HL-60/S4 treated with phorbol 12-myristate 13-acetate at 8.2 ng/mL for 4 days and 3 days (cell line): ENCODE results near the gene EXOSC7.
"Not testable (repeated sequence)": the region's sequence is repeated elsewhere in the genome, so short reads cannot be mapped to it uniquely, and the experiment has no call there.

Experiments
- in situ Hi-C: fragments of 300-500 bp; cut with MboI; formaldehyde crosslinking; loops from 2 replicates; pipeline ENCODE4 v1.15.0; 2022; ENCODE audit warnings: low sequenced_read_pairs

The EXOSC7 gene

DNA sequence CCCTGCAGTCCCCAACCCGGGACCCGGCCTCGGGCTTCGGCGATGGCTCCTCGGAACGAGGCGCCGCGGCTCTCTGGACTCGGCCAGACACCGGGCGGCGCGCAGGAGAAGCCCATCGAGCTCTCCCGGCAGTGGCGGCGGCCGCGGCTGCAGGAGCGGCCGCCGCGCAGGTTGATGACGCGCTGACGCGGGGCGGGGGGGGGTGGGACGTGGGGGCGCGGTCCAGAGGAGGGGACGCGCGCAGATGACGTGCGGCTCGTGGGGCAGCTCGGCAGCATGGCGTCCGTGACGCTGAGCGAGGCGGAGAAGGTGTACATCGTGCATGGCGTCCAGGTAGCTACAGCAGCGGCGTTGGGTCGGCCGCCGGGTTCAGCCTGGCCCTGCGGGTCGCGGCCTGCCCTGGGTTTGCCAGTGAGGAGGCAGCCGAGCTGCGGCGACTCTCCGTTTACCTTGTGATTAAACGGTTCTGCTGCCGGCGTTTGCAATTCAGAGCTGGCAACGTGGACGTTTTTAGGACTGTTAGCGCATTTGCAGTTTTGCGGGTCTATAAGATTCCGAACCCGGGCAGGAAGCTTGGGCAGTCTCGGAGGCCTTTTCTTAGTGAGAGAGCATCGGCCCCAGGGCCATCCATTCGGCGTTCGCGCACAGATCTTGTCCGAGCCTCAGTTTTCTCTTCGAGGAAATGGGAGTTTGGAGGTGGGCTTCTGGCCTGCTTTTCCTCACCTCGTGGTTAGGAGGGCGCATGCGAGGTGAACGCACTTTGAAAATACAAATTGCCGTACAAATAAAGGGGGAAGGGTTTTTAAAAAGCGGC lies at the start of gene EXOSC7, which contains the start of gene ZDHHC3:
Gene EXOSC7, plus strand, starts transcription at position 243 of the 814 bp plus-strand sequence. Its CDS starts 34 bp downstream, at position 277.
Gene ZDHHC3, minus strand, starts transcription at position 173 of the 814 bp plus-strand sequence. CDS start 16,738 bp downstream, outside the sequence.
- in situ Hi-C loops: no loop called here

DNA sequence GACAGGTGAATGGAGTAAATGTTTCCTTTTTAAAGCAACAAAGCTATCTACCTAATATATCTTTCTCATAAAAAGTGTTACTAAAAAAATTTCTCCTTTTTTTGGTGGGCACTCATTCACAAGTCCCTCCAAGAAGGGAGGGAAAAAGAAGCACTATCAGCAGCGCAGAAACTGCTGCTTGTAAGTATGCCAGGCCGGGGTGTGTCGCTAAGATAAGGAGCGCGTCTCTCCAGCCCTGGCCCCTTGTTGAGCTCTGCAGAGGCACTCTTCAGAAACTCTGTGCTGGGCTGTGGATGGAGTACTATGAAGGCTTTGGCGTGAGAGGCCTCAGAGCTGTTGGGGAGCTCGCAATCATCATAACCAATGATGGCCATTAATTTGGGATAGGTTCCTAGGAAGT lies 49.1 kb upstream of the EXOSC7 start:
- in situ Hi-C loops: no loop called here

DNA sequence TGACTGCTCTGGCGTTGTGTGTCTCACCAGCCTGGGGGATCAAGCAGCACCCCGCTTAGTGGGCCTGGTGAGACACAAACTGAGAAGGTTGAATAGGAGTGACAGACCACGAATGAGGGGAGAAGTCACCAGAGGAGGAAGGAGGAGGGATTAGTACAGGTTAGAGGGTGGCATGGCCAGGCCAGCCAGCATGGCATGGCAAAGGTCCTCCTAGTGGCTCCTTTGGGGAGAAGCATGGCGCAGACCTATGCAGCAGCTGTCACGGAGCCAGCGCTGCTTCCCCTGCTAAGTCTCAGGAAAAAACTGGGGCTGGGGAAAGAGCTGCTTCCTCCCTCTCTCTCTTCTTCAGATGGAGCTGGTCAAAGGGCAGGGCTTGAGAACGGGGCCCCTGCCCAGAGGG lies 48.7 kb upstream of the EXOSC7 start:
- in situ Hi-C loops: no loop called here

DNA sequence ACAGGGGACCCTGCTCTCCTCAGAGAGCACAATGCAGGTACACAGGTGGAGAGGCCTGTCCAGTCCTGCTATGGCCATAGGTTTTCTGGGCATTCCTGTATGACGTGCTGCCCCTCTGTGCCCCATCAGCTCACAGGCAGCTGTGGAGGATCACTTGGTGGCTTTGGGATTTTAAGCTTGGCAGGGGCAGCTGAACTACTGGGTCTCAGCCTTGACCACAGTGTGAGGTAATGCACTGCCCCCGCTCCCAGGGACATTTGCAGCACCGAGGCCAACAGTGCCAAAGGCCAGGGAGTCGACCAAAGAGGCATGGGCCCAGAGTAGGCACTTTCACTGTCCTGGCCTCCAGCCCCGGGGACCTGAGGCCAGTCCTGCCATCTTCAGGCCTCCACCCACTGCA lies 46.3 kb upstream of the EXOSC7 start:
- in situ Hi-C loops: no loop called here

DNA sequence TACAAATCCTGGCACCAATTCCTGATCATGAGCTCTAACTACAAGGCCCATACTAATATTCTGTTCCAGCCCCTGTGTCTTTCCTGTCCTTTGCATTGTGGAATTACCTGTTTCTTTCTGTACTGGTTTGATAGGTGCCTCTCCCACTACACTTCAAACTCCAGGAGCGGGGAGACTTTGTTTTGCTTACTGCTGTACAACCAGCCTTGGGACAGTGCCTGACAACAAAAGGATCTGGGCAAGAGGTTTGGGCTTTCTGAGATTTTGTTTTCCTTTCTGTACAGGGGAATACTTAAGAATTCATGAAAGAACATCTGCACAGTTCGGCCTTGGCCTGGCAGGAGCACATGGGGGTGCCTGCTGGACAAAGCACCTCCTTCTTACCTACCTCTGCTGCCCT lies 45.1 kb upstream of the EXOSC7 start:
- in situ Hi-C loops: no loop called here

DNA sequence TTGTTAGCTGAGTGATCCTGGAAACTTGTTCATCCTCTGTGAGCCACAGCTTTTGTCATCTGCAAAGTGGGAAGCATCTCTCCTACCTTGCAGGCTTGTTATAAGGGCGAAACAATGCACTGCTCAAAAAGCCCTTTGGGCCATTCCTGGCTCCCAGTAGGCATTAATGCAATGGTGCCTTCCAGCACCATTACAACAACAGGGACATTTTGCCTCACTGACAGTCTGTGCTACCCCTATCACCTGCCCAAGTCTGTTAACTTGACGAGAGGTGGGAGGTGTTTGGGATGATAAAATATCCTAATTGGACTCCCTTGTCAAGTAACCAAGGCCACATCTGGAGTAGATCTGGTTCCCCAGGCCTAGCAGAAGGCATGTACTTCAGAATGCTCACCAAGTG lies 44.3 kb upstream of the EXOSC7 start:
- in situ Hi-C loops: no loop called here

DNA sequence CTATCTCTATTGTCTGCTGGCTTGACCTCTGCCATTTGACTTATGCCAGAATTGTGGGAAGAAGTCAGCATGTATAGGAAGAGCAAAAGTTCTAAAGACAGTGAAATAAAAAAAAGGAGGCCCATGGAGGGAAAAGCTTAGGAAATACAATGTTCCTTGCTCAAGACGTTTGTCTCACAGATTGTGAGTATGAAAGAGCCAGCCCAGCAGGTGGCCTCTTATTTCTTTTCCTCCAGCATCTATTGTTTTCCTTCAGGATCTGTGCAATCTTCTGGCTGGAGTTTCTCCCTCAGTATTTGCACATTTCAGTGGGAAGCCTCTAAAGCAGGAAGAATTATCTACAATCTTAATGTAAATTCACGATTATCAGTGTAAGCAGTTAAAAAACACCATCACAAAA lies 43.8 kb upstream of the EXOSC7 start:
- in situ Hi-C loops: no loop called here

DNA sequence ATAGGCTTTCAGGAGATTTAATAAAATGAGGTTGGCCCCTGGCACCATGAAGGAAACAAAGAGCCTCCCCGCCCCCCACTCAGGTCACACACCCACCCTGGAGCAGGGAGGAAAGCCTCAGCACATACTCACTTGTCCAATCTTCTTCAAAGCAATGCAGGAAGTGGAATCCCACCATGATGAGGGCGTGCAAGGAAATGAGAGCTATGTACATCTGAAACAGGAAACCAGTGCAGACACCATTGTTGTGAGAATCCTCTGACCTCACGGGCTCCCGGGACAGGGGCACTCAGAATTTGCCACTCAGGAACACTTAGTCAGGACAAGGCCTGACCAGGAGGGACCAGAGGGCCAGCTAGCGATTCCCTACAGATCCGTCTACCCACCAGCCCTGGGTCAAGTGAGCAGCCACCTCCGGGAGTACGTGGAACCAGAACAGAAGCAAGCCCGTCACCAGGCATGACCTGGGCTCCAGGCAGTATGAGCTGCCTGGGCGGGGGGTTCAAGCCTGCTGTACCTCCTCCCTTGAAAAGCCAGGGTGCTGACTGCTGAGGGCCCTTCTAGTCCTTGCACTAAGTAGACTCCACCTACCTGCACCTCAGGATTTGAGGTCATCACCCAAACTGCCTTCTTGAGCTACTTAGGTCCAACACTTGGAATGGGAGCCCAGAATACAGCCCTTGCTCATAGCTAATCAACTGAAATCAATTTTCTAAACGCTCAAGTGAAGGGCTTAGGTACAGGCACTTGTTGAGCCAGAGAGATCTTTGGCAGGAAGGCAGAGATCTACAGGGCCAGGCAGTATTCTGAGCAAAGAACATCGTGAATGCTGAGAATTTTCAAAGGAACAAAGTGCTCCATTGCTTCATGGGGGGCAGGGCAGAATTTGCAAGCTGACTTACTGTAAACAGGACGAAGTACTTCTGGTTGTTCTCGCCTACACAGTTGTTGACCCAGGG lies 42.8 kb upstream of the EXOSC7 start:
- in situ Hi-C loops: no loop called here

DNA sequence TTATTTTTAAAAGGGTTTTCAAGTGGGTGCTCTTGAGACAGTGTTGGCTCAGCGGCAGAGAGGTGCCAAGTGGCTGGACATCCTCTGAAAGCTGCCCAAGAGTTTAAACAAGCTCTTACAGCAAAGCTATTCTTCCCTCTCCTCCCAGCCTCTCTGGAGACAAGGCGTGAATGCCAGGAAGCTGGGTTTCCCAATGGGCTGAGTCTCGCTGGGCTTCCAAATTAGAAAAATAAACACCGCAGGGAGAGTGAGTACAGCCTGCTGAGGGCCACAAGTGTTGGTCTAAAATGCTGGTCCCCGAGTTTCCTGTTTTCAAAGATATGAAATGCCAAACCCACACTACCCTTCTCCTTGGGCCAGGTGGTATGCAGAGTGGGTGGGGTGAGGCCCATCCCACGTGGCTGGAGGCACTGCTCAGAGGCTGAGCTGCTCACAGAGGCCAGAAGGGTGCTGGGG lies 36.4 kb upstream of the EXOSC7 start:
- in situ Hi-C loops: no loop called here

DNA sequence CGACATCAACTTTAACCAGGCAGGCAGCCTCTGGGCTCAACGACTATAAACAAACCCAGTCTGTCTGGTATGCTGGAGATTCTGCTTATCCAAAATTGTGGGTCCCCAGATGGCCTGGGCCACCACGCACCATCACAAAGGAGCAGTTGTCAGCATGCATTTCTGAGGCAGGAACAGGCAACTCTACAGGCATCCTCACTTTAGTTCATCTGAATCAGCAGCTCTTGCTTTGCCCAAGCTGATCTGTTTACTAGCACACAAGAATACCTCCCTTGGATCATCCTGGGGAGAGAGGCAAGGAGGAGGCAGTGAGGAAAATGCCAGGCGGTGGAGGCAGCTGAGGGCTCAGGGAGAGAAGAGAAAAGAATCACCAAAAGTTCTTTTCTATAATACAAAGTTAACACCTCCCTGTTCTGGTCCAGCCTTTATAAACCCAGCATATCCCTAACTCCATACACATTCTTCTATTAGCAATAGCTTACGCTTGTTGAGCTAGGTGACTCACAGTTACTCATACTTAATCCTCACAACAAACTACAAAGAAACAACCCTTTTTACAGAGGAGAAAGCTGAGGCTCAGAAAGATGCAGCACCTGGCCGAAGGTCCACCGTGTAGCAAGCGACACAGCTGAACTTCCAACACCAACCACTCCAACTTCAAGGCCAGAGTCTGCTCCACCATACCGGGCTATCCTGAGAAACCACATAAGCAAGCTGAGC lies 33.7 kb upstream of the EXOSC7 start:
- in situ Hi-C loops: no loop called here

DNA sequence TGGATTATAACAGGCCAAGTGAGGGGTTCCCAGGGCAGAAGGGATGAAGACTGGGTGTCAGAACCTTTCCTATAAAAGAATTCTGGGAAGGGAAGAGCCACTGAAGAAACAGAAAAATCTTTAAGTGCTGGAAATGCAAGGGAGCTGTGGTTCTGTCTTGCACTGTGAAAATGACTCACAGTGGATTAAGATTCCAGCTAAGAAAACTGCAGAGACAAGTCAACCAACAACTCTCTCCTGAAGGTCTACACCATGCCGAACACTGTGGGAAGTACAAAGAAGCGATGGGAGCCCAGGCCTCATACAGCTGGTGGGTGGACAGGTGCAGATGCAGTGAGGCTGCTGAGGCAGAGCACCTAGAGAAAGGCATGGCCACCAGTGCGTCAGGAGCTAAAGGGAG lies 27.8 kb upstream of the EXOSC7 start:
- in situ Hi-C loops: no loop called here

DNA sequence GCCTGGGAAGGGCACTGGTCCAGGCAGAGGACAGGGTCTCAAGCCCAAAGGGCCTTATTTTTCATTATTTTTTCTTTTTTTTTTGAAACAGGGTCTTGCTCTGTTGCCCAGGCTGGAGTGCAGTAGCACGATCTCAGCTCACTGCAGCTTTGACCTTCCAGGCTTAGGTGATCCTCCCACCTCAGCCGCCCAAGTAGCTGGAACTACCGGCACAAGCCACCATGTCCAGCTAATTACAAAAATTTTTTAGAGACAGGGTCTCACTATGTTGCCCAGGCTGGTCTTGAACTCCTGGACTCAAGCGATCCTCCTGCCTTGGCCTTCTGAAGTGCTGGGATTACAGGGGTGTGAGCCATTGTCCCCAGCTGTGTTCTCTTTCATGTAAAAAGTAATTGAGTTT lies 26.3 kb upstream of the EXOSC7 start:
- in situ Hi-C loops: not testable (repeated sequence)

DNA sequence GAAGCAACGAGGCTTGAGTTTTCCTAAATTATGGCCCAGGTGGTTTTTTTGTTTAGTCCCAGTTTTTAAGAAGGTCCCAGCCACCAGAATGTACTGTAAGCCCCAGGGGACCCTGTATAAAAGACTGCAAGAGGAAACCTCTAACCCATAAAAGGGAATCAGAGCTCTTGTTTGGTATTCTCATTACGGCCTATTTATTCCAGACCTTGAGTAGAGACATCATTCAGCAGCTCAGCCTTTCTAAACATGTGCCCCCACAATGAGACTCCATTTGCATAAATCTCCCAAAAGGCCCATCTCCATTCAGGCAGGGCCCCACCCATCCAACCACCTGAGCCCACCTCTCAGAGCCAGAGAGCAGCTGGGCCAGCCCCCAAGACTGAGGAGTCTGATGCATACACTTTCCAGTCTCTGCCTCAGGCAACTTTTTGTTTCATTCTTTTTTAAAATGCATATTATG lies 25.7 kb upstream of the EXOSC7 start:
- in situ Hi-C loops: no loop called here

DNA sequence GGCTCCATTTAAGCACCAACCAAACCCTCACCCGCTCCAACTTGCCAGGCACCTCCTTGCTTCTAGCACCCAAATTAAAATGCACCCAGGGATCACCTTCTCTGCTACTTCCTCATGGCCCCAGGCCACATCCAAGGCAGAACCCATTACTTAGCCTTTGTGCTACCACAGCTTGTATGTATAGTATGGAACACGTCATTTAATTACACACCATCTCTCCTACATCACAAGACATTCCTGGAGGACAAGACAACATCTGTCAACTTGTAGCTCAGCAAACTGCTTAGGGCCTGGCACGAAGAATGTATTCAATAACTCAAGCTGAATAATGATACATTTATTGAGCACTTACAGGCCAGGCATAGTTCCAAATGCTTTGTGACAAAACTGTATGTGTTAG lies 23.4 kb upstream of the EXOSC7 start:
- in situ Hi-C loops: no loop called here

DNA sequence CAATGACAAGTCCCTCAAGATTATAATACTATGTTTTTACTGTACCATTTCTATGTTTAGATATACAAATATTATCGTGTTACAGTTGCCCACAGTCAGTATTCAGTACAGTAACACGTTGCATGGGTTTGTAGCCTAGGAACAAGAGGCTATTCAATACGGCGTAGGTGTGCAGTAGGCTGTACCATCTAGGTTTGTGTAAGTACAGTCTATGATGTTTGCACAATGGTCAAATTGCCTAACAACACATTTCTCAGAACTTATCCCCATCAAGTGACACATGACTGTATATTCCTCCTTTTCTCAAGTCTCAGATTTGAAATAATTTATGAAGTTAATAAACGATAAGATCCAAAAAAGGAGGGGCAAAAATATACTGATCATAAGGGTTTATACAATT lies 21.7 kb upstream of the EXOSC7 start:
- in situ Hi-C loops: no loop called here

DNA sequence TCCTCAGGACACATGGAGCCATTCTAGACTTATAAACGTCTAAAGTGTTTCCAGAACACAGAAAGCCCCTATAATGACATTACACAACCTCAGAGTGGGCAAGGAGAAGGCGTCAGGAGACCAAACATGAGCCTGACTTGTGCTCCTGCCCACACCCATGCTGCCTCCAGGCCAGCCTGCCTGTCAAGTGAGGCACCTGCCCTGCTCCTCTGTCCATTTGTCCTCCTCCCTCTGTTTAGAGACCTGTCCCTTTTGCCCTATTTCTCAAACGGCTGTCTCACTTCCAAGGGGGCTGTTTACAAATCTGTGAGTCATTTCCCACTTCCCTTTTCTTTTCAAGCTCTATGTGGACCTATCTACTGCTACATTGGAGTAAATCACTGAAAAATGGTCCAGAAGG lies 21.1 kb upstream of the EXOSC7 start:
- in situ Hi-C loops: no loop called here

DNA sequence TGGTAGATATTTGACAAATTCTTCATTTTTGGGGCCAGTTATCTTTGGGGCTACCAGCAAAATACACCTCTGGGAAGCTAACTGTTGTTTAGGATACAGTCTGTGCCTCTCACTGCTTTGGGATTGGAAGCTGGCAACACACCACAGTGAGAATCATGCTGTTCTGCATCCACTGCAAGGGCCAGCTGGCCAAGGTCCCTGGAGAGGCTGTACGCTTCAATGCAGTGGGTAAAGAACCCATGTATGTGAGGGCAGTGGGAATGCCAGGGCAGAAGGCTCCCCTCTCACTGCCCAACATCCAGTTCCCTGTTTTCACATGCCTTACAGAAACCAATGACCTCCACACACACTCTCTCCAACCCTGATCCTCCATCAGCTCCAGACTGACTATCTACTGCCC lies 20.1 kb upstream of the EXOSC7 start:
- in situ Hi-C loops: no loop called here

DNA sequence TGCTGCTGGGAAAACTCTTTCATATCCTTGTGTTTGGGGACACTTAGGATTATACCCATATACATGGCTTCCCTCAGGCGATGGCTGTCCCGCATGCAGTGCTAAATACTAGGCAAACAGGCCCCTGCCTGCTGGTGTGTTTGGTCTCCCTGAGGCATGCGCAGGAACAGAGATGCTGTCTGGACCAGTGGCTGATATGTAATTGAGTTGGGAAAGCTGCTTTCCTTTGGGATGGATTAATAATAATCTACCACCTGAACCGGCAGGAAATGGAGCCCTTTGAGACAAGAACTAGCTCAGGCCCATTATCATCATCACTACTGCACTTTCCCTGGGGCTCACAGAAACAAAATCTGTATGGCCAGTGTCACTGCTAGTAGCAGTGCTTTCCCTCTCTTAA lies 18.1 kb upstream of the EXOSC7 start:
- in situ Hi-C loops: no loop called here

DNA sequence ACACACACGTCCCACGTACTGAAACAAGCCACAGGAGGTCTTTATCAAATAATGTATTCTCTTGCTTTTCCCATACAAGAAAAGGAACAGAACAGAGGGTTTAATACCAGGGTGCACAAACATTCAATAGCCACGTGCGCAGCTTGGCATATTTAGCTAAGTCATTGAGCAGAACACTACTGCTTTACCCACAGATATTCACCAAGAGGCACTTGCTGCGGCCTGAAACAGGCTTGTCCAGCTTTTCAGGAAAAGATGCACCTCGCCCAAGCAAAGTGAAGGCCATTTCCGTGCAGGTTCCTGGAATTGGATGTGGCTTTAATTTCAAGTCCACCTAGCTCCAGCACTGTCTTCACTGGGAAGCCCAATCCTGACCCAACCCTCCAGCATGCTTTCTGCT lies 17.7 kb upstream of the EXOSC7 start:
- in situ Hi-C loops: no loop called here

DNA sequence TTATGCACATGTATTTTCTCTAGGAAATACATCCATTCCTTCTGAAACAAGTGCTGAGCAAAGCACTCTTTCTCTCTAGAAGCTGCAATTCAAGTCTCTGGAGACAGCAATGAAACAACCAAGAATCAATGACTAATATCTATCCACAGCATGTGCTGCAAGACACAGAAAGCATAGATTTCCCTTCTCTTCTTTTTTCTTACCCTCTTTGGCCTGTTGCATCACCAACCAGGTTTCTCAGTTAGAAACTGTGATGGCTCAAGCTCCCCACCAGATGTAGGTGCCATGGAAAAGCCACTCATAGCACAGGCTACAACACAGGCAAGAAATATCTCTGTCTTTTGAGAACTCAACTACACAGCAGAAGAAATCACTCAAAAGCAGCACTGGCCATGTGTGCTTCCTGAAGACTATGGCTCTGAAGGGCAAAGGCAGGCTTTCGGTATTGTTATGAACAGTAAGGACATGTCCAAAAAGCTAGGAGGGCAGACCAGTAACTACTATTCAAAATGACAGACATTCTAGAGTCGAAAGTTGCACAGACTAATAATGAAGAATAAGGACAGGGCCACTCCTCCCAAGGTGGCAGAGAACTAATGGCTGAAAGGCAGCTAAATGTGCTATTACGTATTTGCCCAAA lies 15.5 kb upstream of the EXOSC7 start:
- in situ Hi-C loops: no loop called here
